Rectal smooth muscle tissue (tissue), 1 donor: Measurements from ENCODE around the gene ZNF83.
"Not testable (repeated sequence)": the region's sequence is repeated elsewhere in the genome, so short reads cannot be mapped to it uniquely, and the experiment has no call there.

Source experiments
- H3K27ac ChIP-seq: one replicate; pipeline ENCODE4 v1.7.0; 2013; ENCODE audit warnings: low read depth, low read length, inconsistent platforms
- H3K27me3 ChIP-seq: one replicate; pipeline ENCODE4 v1.7.0; 2013; ENCODE audit warnings: low read length; ENCODE audit not compliant: control insufficient read depth, insufficient read depth
- H3K36me3 ChIP-seq: one replicate; pipeline ENCODE4 v1.7.0; 2013; ENCODE audit warnings: low read length; ENCODE audit not compliant: control insufficient read depth, insufficient read depth
- H3K4me1 ChIP-seq: one replicate; pipeline ENCODE4 v1.7.0; 2013; ENCODE audit warnings: low read length; ENCODE audit not compliant: control insufficient read depth, insufficient read depth
- H3K4me3 ChIP-seq: one replicate; pipeline ENCODE4 v1.7.0; 2013; ENCODE audit warnings: low read length
- H3K9ac ChIP-seq: one replicate; pipeline ENCODE4 v1.7.0; 2013; ENCODE audit warnings: low read length

The ZNF83 gene

GRCh38 chr19:52635786-52636570 is 2.2 kb downstream of the ZNF83 start:
- H3K27ac ChIP-seq = no peak overlapping the region
- H3K4me3 ChIP-seq = no peak overlapping the region
- H3K36me3 ChIP-seq = peaks cover 2% of the 10 kb centered on the region
- H3K4me1 ChIP-seq = peaks cover 2% of the 10 kb centered on the region
- H3K27me3 ChIP-seq = no peaks in the 10 kb centered on the region
- H3K9ac ChIP-seq = no peak overlapping the region

DNA sequence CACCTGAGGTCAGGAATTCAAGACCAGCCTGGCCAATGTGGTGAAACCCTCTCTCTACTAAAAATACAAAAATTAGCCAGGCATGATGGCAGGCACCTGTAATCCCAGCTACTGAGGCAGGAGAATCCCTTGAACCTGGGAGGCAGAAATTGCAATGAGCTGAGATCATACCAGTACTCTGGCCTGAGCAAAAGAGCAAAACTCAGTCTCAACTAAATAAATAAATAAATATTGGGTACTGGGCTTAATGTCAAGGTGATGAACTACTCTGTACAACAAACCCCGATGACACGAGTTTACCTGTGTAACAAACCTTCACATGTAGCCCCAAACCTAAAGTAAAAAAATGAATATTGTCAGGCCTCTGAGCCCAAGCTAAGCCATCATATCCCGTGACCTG is 10.7 kb downstream of the ZNF83 start:
- not testable (repeated sequence) for H3K4me3 ChIP-seq, H3K27ac ChIP-seq, H3K4me1 ChIP-seq, H3K9ac ChIP-seq, H3K27me3 ChIP-seq
- peaks cover 20% of the 10 kb centered on the region for H3K36me3 ChIP-seq

DNA sequence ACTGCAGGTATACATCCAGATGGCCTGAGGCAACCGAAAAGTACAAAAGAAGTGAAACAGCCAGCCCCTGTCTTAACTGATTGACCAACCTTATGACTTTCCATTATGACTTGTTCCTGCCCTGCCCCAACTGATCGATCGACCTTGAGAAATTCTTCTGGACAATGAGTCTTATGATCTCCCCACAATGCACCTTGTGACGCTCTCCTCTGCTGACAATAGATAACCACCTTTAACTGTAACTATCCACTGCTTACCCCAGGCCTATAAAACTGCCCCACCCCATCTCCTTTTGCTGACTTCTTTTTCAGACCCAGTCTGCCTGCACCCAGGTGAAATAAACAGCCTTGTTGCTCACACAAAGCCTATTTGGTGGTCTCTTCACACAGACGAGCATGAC is 11.2 kb downstream of the ZNF83 start:
- Histone ChIP-seq H3K4me3 (no peak overlapping the region), H3K27ac (no peak overlapping the region), H3K4me1 (no peaks in the 10 kb centered on the region), H3K36me3 (peaks cover 23% of the 10 kb centered on the region), H3K27me3 (no peaks in the 10 kb centered on the region), H3K9ac (no peak overlapping the region)

DNA sequence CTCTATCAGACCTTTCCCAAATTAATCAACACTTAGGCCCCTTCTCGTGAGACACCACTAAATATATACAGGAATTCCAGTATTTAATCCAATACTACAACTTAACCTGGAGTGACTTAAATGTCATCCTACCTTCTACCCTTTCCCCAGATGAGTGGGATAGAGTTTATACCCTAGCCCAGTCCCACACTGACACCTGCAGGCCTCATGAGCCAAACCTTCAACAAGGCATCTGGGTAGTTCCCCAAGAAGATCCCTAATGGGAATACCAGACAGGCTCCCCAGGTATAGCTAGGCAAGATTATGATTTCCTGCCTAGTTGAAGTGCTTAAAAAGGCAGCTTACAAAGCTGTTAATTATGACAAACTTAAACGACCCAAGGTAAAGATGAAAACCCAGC is 15.9 kb downstream of the ZNF83 start:
- Histone ChIP-seq H3K4me1 (no peaks in the 10 kb centered on the region), H3K36me3 (peaks cover 27% of the 10 kb centered on the region), H3K9ac (no peak overlapping the region), H3K4me3 (no peak overlapping the region), H3K27me3 (no peaks in the 10 kb centered on the region), H3K27ac (no peak overlapping the region)

GRCh38 chr19:52621376-52621775 is 16.8 kb downstream of the ZNF83 start:
- no peak overlapping the region for H3K27ac ChIP-seq
- H3K4me3 ChIP-seq = no peak overlapping the region
- H3K27me3 ChIP-seq = no peaks in the 10 kb centered on the region
- peaks cover 30% of the 10 kb centered on the region for H3K36me3 ChIP-seq
- H3K4me1 ChIP-seq = no peaks in the 10 kb centered on the region
- no peak overlapping the region for H3K9ac ChIP-seq

- Histone ChIP-seq H3K27me3 (no peaks in the 10 kb centered on the region), H3K4me1 (no peaks in the 10 kb centered on the region), H3K9ac (no peak overlapping the region), H3K27ac (no peak overlapping the region), H3K4me3 (no peak overlapping the region), H3K36me3 (peaks cover 20% of the 10 kb centered on the region)
Observed at GRCh38 chr19:52613299-52613906, 24.8 kb downstream of the ZNF83 start.

DNA sequence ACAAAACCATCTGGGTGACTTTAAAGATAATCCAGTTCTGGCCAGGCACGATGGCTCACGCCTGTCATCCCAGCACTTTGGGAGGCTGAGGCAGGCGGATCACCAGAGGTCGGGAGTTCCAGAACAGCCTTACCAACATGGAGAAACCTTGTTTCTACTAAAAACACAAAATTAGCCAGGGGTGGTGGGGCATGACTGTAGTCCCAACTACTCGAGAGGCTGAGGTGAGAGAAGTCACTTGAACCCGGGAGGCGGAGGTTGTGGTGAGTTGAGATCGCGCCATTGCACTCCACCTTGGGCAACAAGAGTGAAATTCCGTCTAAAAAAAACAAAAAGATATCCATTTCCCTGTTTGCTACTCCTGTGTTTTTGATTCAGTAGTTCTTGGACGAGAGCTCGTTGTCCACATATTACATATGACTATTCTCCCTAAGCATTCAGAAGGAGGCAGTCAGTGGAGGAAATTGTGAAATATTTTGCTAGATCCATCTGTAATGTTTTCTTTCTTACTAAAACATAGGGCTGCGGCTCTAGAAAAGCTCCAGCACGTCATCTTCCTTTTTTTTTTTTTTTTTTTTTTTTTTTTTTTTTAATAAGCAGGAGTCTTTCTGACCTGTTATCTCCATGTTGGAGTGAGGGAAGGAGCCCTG is 34.5 kb downstream of the ZNF83 start:
- no peak overlapping the region for H3K9ac ChIP-seq
- H3K27ac ChIP-seq = no peak overlapping the region
- no peaks in the 10 kb centered on the region for H3K27me3 ChIP-seq
- H3K4me3 ChIP-seq = no peak overlapping the region
- no peaks in the 10 kb centered on the region for H3K4me1 ChIP-seq
- H3K36me3 ChIP-seq = no peaks in the 10 kb centered on the region

- no peaks in the 10 kb centered on the region for H3K4me1 ChIP-seq
- no peaks in the 10 kb centered on the region for H3K36me3 ChIP-seq
- H3K27me3 ChIP-seq = no peaks in the 10 kb centered on the region
- no peak overlapping the region for H3K27ac ChIP-seq
- H3K4me3 ChIP-seq = no peak overlapping the region
- H3K9ac ChIP-seq = no peak overlapping the region
Observed at GRCh38 chr19:52602941-52603340, 35.2 kb downstream of the ZNF83 start.

DNA sequence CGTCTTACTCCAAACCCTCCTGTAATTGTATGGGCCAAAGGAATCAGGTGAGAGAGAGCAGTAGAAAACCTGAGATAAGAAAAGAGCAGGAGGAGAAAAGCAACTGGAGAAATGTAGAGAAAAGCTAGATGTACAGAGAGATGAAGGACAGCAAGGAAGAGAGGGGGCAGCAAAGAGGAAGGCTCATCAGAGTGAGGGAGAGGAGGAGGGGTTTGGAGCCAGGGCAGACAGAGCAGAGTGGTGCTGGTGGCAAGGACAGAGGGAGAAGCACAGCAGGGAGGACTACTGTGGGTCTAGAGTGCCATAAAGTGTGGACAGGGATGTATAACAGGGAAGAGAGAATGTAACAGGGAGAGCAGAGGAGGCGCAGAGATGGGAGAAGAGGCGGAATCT is 36.2 kb downstream of the ZNF83 start:
- not testable (repeated sequence) for H3K36me3 ChIP-seq, H3K4me1 ChIP-seq, H3K27me3 ChIP-seq
- H3K9ac ChIP-seq = peak overlapping the region; percentile 52
- H3K4me3 ChIP-seq = peak overlapping the region; percentile 84
- H3K27ac ChIP-seq = peak overlapping the region; percentile 63

DNA sequence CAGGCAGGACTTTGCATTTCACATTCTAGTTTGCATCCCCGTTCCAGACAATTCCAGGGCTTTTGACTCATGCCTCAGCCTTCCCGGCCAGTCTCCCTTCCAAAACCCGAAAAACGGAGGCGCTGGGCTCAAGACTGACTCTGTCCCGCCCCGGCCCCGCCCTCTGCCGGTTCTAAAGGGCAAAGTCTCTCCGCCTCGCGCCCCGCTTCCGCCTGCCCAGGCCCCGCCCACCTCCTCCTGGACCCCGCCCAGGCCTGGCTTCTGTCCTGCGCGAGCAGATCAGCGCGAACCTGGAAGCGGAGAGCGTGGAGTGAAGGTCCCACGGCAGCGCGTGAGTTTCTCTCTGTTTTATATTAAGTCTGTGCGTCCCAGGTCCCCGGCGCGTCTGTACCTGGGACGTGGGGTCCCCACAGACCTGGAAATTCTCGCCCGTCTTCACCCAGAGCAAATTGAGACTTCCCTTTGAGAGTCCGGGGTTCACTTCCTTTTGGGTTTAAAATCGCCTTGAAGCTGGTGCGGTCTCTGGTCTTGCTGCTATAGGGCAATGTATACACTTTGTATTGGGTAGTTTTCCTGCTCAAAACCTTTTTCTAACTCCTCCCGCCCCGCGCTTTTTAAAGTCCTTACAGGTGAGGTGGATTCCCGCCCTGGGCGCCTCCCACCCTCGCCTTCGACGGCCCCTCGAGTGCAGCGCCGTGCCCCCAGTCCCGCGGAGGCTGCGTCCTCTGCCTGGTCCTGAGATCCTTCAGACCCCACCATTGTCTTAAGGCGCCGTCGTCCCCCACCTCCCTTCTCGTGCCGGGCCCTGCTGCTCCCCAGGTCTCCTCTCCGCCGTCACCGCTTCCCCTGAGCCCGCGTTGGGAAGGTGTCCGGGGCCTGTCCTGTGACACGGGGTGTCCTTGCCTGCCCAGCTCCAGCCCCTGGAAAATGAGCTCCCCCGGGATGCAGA is 36.9 kb downstream of the ZNF83 start:
- Histone ChIP-seq H3K9ac (peak overlapping the region; percentile 52), H3K27ac (peak overlapping the region; percentile 63)

GRCh38 chr19:52600639-52601024 is 37.5 kb downstream of the ZNF83 start:
- Histone ChIP-seq H3K27ac (peak overlapping the region; percentile 32), H3K27me3 (no peaks in the 10 kb centered on the region), H3K36me3 (no peaks in the 10 kb centered on the region), H3K4me1 (no peaks in the 10 kb centered on the region), H3K9ac (peak overlapping the region; percentile 35), H3K4me3 (peak overlapping the region; percentile 84)

More for the DNA sequence above, 36.9 kb downstream of the ZNF83 start:
- H3K4me1 ChIP-seq = no peaks in the 10 kb centered on the region
- no peaks in the 10 kb centered on the region for H3K27me3 ChIP-seq
- peak overlapping the region; percentile 84 for H3K4me3 ChIP-seq
- H3K36me3 ChIP-seq = no peaks in the 10 kb centered on the region

DNA sequence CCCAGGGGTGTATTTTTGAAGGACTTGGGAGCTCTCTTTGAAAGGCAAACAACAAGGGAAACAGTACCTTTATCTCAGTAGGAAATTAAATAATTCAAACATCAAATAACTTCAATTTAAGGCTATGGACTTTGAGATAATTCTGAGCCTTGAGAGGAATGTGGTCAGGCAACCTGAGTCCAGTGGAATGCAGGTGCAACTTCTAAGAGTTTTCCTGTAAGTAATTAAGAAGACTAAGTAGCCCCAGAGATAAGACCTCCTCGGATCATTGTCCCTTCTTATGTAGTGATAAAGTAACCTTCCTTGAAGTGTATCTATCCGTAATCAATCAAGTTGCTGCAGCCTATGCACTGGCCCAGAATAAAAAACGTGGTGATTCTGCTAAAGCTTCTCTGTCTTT is 38.9 kb downstream of the ZNF83 start:
- Histone ChIP-seq H3K9ac (no peak overlapping the region), H3K4me3 (no peak overlapping the region)

More for the DNA sequence above, 38.9 kb downstream of the ZNF83 start:
- H3K36me3 ChIP-seq = no peaks in the 10 kb centered on the region
- no peaks in the 10 kb centered on the region for H3K27me3 ChIP-seq
- H3K4me1 ChIP-seq = no peaks in the 10 kb centered on the region
- H3K27ac ChIP-seq = no peak overlapping the region
